ENCODE measurements around the gene MYZAP. TPM values are rescaled to one million over a fixed set of nuclear protein-coding genes. Genes with fewer than 3 reads are reported as not detected.

The MYZAP gene
- total and polyA plus RNA-seq, 2 of the 4 experiments (the other 2 are of a cell fraction) = not detected

GRCh38 chr15:57554812-57555179, 36.9 kb upstream of the MYZAP start:
- POLR2A ChIA-PET (ENCODE audit: unreplicated experiment) = no interaction called here

More at GRCh38 chr15:57554812-57555179, 36.9 kb upstream of the MYZAP start:
- H3K79me1 ChIP-seq (ENCODE audit: low read depth in 1 of 2, low read length in 2 of 2) = no peaks in the 10 kb centered on the region
- H2BK120ac ChIP-seq (ENCODE audit: low read depth, low read length) = no peak overlapping the region
- no peaks in the 10 kb centered on the region for H4K20me1 ChIP-seq (ENCODE audit: insufficient read depth, low read length)
- peaks cover 15% of the 10 kb centered on the region for H3K9me1 ChIP-seq (ENCODE audit: insufficient read depth, low read length)
- H2AFZ ChIP-seq (replicated peaks; ENCODE audit: low read length, poor library complexity) = peak overlapping the region; percentile 62
- H3K4ac ChIP-seq (ENCODE audit: low read depth, low read length) = no peak overlapping the region
- H2AK9ac ChIP-seq (replicated peaks; ENCODE audit: low read depth, low read length, poor library complexity) = no peak overlapping the region
- DNase-seq = no peak
- intact Hi-C loops (cut with micrococcal nuclease) = loop anchor here (5.0 kb wide), 1 partner anchor 153 kb away; the partner anchor contains the start of gene POLR2M
- H3K27ac ChIP-seq (ENCODE audit: insufficient read depth, low read length) = no peak overlapping the region
- H3K14ac ChIP-seq (replicated peaks; ENCODE audit: low read depth, low read length) = no peak overlapping the region
- H3K9me3 ChIP-seq (ENCODE audit: control insufficient read depth, insufficient read depth, low read length) = no peaks in the 10 kb centered on the region; the same call in 1 of the 2 replicates
- no peak overlapping the region for H2AK5ac ChIP-seq (ENCODE audit: low read depth, low read length)
- H3K4me2 ChIP-seq (ENCODE audit: low read depth, low read length) = no peak overlapping the region
- no peak overlapping the region for H2BK15ac ChIP-seq (ENCODE audit: low read depth, low read length)
- no peak overlapping the region for H3K23ac ChIP-seq (ENCODE audit: low read depth, low read length)
- H2BK20ac ChIP-seq (ENCODE audit: low read depth, low read length) = no peak overlapping the region
- no peak overlapping the region for H4K91ac ChIP-seq (ENCODE audit: insufficient read depth, low read depth, low read length)
- no TSS peak for BruUV-seq (replicated peaks)
- H3K27me3 ChIP-seq (ENCODE audit: control insufficient read depth, insufficient read depth, low read length) = peaks cover 5% of the 10 kb centered on the region; the same call in 1 of the 2 replicates
- H4K8ac ChIP-seq (ENCODE audit: low read depth in 2 of 2, low read length in 2 of 2) = no peak overlapping the region
- H3K36me3 ChIP-seq (ENCODE audit: control insufficient read depth, insufficient read depth, low read length) = no peaks in the 10 kb centered on the region
- H3K9ac ChIP-seq (ENCODE audit: low read depth, low read length) = no peak overlapping the region
- dilution Hi-C loops (cut with HindIII; ENCODE audit: low sequenced_read_pairs, unreplicated experiment) = no loop called here
- no peak overlapping the region for H3K56ac ChIP-seq (ENCODE audit: extremely low read depth, insufficient read depth, low read length)
- ATAC-seq (ENCODE audit: low read depth) = no peak; the same call in 1 of the 2 replicates
- no peak overlapping the region for H2BK5ac ChIP-seq (ENCODE audit: low read depth, low read length, poor library complexity, severe bottlenecking)
- peaks cover 8% of the 10 kb centered on the region for H3K4me1 ChIP-seq (ENCODE audit: control insufficient read depth, insufficient read depth, low read length)
- in situ Hi-C loops (cut with MboI; ENCODE audit: low sequenced_read_pairs) = no loop called here
- no peak overlapping the region for H3K4me3 ChIP-seq (ENCODE audit: insufficient read depth, low read depth, low read length)
- no peak for TF ChIP-seq ELK1 (IDR thresholded peaks at IDR 0.05; ENCODE audit: borderline replicate concordance, low read depth, low read length)
- no peak for TF ChIP-seq MAFK (IDR thresholded peaks at IDR 0.05; ENCODE audit: low read depth, low read length)
- no peak for TF ChIP-seq RCOR1 (IDR thresholded peaks at IDR 0.05; ENCODE audit: insufficient replicate concordance, low read length)
- no peak for TF ChIP-seq POLR2A (IDR thresholded peaks at IDR 0.05; ENCODE audit: low read depth, low read length)
- no peak for TF ChIP-seq FOS (IDR thresholded peaks at IDR 0.05; ENCODE audit: low read depth, low read length)
- H4K5ac ChIP-seq (ENCODE audit: low read depth, low read length) = no peak overlapping the region
- H3K18ac ChIP-seq (ENCODE audit: low read depth, low read length) = no peak overlapping the region
- no CpG with 5 or more reads among the region's 4 CpGs for WGBS, 2 experiments (ENCODE audit: extremely low coverage in 2 of 2, insufficient read length in 1 of 2)
- CTCF ChIA-PET = interaction anchor here (1.1 kb wide), 1 partner anchor 13 kb away, joined by 3 read pairs; no protein-coding TSS in a partner anchor
